GM18517 (cell line): ENCODE data around the gene RNF157.

ENCODE experiments used
- ATAC-seq: cut with Tn5 transposase; IDR thresholded peaks from one replicate; pipeline ENCODE4 v1.9.1; 2021; ENCODE audit warnings: mild to moderate bottlenecking, moderate library complexity; ENCODE audit not compliant: unreplicated experiment

The RNF157 gene

DNA sequence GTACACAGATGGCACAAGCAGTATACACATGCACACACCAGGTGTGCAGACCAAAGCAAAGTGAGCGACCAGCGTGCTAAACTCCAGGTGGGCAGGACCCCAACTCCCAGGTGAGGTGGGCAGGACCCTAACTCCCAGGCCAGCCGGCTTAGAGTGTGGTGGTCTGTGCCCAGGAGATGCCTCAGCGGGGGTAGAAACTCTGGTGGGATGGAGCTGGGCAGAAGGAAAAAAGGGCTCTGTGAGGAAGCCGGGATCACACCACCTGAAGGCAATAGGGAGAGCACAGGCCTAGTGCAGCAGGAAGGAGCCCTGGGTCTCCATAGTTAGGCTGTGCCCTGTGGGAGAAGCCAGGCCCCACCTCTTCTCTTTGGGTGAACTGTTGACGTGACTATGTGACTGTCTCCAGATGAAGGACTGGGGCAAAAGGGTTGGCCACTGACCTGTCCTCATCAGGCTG lies 97.7 kb downstream of the RNF157 start:
- no peak for ATAC-seq

DNA sequence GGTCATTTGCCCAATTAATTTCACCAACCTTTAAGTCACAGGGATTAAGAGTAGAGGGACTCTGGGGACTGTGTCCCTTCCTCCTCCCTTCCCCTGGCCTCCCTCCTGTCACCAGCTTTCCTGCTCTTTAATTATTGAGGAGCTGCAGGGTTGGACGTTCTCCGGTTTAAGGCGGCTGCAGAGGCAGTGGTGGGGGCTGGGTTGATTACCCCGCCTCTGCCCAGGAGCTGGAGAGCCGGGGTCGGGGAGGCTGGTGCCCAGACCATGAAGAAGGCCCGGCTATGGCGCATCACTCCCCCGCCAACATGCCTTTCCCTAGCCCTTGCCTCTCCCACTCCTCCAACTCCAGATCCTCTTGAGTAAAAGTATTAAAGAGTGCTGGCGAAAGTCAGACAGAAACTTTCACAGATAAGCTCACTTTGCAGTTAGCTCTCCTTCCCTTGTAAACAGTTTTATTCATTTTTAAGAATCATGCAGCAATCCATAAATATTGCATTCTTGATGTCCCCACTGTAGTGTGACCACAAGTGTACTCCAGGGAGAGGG lies 98.2 kb downstream of the RNF157 start:
- ATAC-seq = no peak

DNA sequence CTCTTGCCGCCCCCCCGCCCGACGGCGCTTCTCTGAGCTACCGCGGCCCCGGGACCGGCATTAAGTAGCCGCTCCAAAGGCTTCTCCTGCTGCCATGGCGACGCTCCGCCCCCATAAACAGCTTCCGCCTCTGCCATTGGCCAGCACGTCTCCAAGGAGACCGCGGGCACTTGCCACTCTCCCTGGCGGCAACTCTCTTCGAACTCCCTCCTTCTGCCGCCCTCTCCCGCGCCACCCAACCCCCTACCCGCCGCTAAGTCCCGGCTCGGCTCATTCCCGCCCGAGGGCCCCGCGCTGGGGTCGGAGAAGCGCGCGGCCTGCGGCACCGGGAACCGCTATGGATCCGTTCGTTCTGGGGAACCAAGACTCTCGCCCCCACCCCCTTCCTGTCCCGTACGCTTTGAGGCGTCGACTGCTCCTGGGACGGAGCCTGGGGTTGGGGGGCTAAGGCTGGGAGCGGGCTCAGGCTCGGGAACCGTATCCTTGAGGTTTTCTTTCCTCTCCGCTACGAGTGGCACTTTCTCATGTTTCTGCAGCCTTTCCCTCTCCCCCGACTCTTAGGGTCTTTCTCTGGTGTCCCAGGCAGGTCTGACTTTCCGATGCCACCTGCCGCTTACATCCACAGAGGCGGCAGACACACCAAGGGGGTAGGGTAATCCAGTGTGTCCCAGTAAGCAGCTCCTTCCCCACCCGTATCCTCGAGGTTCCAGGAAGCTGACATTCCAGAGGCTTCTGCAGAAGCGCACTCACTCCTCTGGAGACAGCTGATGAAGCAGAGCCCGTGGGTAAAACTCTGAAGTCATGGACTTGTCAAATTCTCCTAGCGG lies 98.9 kb downstream of the RNF157 start, which contains the start of gene FOXJ1:
TSS of gene FOXJ1 (minus strand) at position 34 of the 827 bp plus-strand sequence. CDS start 850 bp downstream, outside the sequence.
- peak; percentile 72 for ATAC-seq

- no peak for ATAC-seq
Measured at GRCh38 chr17:76140661-76141211, 99.6 kb downstream of the RNF157 start.

- ATAC-seq = no peak
Measured at GRCh38 chr17:76139801-76140660, 100.3 kb downstream of the RNF157 start.

DNA sequence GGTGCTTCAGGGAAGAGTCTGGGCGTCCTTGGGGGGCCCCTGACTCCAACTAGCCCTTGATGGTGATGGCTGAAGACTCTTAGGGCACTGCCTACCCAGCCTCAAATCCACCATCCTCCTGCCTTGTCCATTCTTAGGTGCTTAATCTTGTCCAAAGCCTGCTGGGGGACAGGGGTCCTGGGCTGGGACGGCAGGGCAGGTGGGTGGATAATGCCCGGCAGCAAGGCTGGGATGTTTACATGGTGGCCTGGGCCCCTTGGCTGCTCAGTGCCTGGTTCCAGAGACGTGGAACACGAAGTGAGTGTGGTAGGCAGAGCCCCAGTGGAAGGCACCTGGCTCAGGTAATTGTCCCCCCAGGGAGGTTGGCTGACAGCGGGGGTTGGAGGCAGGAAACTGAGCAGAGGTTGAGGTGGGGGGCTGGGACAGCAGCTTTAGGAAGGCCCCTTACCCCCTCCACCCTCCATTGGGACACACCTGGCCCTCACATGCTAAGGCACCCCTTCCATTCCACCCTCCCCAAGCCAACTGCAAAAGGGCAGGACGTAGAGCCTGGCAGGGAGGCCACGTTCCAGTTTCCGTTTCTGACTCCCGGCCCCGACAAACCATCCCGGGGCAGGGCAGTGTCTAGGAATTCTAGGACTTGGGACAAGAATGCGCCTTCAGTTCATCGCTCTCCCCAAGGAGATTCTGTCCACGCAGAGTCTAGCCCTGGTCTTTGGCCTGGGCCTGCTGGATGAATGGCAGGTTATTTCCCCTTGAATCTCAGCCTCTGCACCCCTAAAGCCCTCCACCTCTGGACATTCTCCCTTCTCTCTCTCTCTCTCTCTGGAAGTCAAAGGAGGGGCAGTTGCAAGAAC lies 101.2 kb downstream of the RNF157 start:
- no peak for ATAC-seq

DNA sequence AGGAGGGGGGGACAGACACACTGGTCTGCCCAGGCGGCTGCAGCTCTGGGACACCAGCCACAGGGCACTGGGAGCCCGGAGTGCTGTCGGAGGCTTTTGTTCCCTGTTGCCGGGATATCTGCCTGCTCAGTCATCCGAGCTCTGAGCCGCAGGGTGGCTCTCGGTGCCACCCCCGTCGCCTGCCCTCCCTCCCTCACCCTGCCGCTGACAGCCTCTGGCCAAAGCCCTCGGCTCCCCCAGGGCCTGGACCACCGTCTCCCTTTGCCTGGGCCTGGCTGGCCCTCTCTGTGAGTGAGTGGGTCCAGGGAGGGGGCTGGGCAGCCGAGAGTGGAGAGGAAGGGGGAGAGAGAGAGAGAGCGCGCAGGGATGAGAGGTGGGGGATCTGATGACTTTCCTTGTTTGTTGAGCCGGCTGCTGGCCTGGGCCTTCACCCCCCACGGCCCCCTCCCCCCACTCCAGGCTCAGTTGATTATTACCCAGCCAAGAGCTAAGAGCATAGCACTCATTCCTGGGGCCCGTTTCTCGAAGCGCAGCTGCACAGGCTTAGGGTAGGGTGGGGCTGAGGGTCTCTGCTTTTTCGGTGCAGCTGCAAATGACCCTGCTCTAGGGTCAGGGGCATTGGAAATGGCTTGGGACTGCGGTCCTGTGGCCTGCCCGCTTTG lies 101.9 kb downstream of the RNF157 start:
- no peak for ATAC-seq

- ATAC-seq = no peak
Measured at GRCh38 chr17:76137351-76138233, 102.7 kb downstream of the RNF157 start.

DNA sequence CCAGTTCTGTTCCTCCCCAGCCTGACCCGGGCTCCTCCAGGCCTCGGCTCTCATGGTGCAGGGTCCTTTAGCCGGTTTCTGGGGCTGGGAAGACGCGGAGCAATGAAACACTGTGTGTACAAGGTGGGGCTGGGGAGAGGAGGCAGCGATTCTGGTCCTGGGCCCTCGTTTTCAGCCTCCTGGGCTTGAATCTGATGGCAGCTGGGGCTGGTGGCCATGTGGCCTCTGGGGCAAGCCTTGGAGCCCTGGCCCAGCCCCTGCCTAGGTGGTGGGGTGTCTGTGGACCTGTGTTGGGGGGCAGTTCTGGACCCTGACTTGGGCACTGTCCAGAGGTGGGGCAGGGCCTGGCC lies 103.3 kb downstream of the RNF157 start:
- ATAC-seq = no peak

DNA sequence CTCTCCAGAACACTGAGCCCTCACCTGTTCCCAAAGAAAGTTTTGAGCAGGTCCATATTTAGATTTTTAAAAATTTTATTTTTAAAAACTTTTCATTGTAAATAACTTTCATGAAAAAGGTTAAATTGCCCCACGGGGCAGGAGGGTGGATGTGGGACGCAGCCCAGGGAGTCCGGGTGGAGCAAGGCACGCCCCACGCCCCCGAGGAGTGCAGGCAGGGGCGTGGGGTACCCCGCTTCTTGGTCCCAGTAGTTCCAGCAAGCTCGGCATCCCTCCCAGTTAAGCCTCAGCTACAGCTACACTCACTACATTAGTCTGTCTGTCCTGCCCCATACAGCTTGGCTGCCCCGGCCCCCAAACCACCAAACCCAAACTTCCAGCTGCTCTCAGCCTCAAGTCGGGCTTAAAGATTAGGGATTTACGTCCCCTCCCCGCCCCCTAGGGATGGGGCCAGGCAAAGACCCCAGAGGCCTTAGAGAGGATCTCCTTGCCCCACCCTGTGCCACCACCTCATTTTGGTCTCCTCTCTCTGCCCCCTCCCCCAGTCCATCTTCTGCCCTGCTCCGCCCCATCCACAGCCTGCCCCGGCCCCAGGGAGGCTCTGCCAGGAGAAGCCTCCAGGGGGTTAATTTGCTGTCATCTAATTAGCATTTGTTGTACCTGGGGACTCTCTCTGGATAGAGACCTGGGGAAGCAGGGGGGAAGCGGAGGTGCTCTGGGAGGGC lies 103.9 kb downstream of the RNF157 start:
- ATAC-seq = no peak

- no peak for ATAC-seq
Measured at GRCh38 chr17:76135810-76136188, 104.5 kb downstream of the RNF157 start.

GRCh38 chr17:76134911-76135809 lies 105.1 kb downstream of the RNF157 start:
- ATAC-seq = no peak

GRCh38 chr17:76132574-76133338 lies 107.5 kb downstream of the RNF157 start:
- no peak for ATAC-seq

GRCh38 chr17:76131692-76132573 lies 108.4 kb downstream of the RNF157 start:
- no peak for ATAC-seq

DNA sequence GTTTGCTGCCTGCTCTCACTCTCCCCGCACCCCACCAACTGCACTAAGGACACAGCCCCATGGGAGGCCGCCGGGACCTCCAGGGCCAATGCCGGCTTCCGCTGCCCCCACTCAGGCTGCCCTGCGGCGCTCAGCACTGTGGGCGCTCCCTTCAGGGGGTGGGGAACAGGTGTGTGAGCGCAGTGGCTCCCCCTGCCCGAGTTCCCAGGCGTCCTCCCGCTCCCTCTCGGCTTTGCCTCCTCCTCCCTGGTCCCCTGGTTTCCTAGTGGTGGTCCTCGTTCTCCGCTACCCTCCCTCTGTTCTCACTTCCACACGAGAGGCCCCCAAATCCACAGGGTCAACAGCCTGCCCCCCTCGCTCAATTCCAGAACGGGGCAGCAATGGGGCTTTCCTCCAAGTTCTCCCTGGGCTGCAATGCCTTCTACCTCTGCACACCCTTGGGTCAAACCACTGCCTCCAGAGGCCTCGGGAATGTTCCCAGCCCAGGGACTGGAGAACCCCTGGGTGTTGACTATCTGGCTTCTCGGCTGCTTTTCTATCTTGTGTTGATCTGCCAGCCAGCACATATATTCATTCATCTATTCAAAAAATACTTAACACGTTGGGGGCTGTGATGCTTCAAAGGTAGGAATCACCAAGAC lies 109.1 kb downstream of the RNF157 start:
- no peak for ATAC-seq
